Heart left ventricle (tissue), 16 donors: ENCODE measurements around the gene IFI27L2. TPM values are rescaled to one million over a fixed set of nuclear protein-coding genes. Genes with fewer than 3 reads are reported as not detected.

Experiments used
- ATAC-seq, 4 donors: fragments of 200-7000 bp; cut with Tn5 transposase; one replicate each; pipeline ENCODE4 v1.9.1; 2020 to 2022; ENCODE audit warnings: moderate library complexity in 4 of 4, mild to moderate bottlenecking in 3 of 4, moderate number of reproducible peaks in 1 of 4
- DNase-seq, 5 donors: peaks; one replicate each; pipeline ENCODE4 v3.0.0-alpha.2; 2020
- H3K27ac ChIP-seq, 12 donors: fragments of 200-600 bp; sonication (generic) in 4 of 12; one replicate each; pipeline versions ENCODE4 v1.5.0 to v1.8.0; 2016 to 2022; ENCODE audit warnings: mild to moderate bottlenecking in 2 of 12
- H3K27me3 ChIP-seq, 9 donors: fragments of 200-600 bp; sonication (generic) in 2 of 9; one replicate each; pipeline versions ENCODE4 v1.5.1 to v1.8.0; 2016 to 2022; ENCODE audit warnings: mild to moderate bottlenecking in 3 of 9
- H3K36me3 ChIP-seq, 9 donors: fragments of 200-600 bp; sonication (generic) in 2 of 9; one replicate each; pipeline versions ENCODE4 v1.5.0 to v1.8.0; 2018 to 2022; ENCODE audit warnings: mild to moderate bottlenecking in 2 of 9
- H3K4me1 ChIP-seq, 12 donors: fragments of 200-600 bp; sonication (generic) in 4 of 12; one replicate each; pipeline versions ENCODE4 v1.5.0 to v1.8.0; 2016 to 2022; ENCODE audit warnings: mild to moderate bottlenecking in 3 of 12
- H3K4me3 ChIP-seq, 12 donors: fragments of 200-600 bp; sonication (generic) in 4 of 12; one replicate each; pipeline versions ENCODE4 v1.5.0 to v1.8.0; 2017 to 2022; ENCODE audit warnings: mild to moderate bottlenecking in 9 of 12, moderate library complexity in 4 of 12
- H3K9me3 ChIP-seq, 12 donors: fragments of 200-600 bp; sonication (generic) in 4 of 12; one replicate each; pipeline versions ENCODE4 v1.5.0 to v1.8.0; 2016 to 2022; ENCODE audit warnings: mild to moderate bottlenecking in 1 of 12
- POLR2A ChIP-seq, 2 donors: fragments of 450-650 bp; IDR thresholded peaks; one replicate each; pipeline ENCODE4 v1.6.1; 2017; ENCODE audit warnings: antibody characterized with exemption in 2 of 2, mild to moderate bottlenecking in 2 of 2, moderate library complexity in 2 of 2
- WGBS, 4 donors: extraction: QIAGEN DNeasy Blood & Tissue Kit in 2 of 4; methylation state at CpG; one replicate each; pipeline versions ENCODE4 v1.1.5 to v1.1.7; 2013 to 2018; 5-methylcytosine and 5-hydroxymethylcytosine counted together
- intact Hi-C, 10 donors: fragments of 100-400 bp; cut with DNase I; formaldehyde crosslinking; loops; one replicate each; pipeline versions ENCODE4 v1.11.1 to v1.14.2; 2022
- polyA plus RNA-seq, 2 donors: library from polyadenylated mRNA; stranded (reverse); fragments of 200-250 nt; gene quantifications; one replicate each; pipeline ENCODE4 v1.2.3, GENCODE V29; 2013
- total RNA-seq, 9 donors: library from RNA; depleted of rRNA in 2 of 9; stranded (reverse); fragments of >200 nt in 2 of 9; fragmentation: NEBNext Ultra II Directional in 3 of 9; extraction: Animal tissue kit (Norgen Biotek cat#: 25700) in 3 of 9; gene quantifications; one replicate each; pipeline versions ENCODE4 v1.1.0 to v1.2.4, GENCODE V29; 2016 to 2023
- TF ChIP-seq, protein P1 (sequence below), 12 donors: fragments of 200-600 bp; sonication (generic) in 4 of 12; IDR thresholded peaks; one replicate each; pipeline versions ENCODE4 v1.5.0 to v1.8.0; 2018 to 2022; ENCODE audit warnings: antibody characterized with exemption in 12 of 12, mild to moderate bottlenecking in 5 of 12
- donor health status: ischemic (EF 13 %, LVEDD 7.1; RV severe dilation, severe dysfunction).
- donor health status: healthy with polysubstance abuse.
- donor health status: DM: no; HTN: yes; CAD: no.
- donor health status: DM: no; HTN: no; CAD: no.
- donor health status: ischemic (EF 25% LVEDD 6.9; RV normal size, moderate dysfunction).
- donor health status: ischemic (EF 25% LVEDD 5.7; RV mildly dilated, moderate dysfunction).
- donor health status: healthy.
- donor health status: DM: yes; HTN: yes; CAD: no.
- donor health status: ischemic (EF 35%, LVEDD 5.7; RV mildly dilated, moderate dysfunction).
- donor health status: nonischemic (EF 11% LVEDD 7.7; RV severe dilation, severe dysfunction).
- donor health status: DM: yes; HTN: yes; CAD: no.
- donor health status: PGD.
- donor health status: ischemic (EF 29% LVEDD 5.4; RV normal size, mild dysfunction).
- donor health status: nonischemic (EF 23%, LVEDD 6.1; RV moderate dilation, normal function).

IFI27L2 gene
- total and polyA plus RNA-seq, 11 donors = 44.8 to 102 (median 61.8) TPM

DNA sequence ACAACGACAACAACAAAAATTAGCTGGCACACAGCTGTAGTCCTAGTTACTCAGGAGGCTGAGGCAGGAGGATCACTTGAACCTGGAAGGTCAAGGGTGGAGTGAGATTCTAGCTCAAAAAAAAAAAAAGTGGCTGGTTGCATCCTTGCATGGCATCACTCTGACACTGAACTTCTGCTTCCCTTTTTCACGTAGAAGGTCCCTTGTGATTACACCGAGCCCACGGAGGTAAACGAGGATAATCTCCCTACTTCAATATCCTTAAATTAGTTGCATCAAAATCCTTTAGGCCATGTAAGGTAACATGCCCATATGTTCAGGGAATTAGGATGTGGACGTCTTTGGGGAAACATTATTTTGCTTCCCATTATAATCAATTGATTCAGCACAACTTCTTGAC, 40.7 kb upstream of the IFI27L2 start:
- no peak for DNase-seq
- Histone ChIP-seq H3K9me3 (no peaks in the 10 kb centered on the region), H3K36me3 (no peaks in the 10 kb centered on the region), H3K27ac (no peak overlapping the region), H3K4me3 (no peak overlapping the region), H3K4me1 (peaks cover 0 to 16% (median 10%) of the 10 kb centered on the region in 12 donors), H3K27me3 (peaks cover 0 to 19% (median 8%) of the 10 kb centered on the region in 9 donors)
- WGBS, 4 donors = 74 to 82% (median 81%) methylated on average over 6 of the region's 6 CpGs
- intact Hi-C loops = no loop called here
- TF ChIP-seq, protein P1, sequence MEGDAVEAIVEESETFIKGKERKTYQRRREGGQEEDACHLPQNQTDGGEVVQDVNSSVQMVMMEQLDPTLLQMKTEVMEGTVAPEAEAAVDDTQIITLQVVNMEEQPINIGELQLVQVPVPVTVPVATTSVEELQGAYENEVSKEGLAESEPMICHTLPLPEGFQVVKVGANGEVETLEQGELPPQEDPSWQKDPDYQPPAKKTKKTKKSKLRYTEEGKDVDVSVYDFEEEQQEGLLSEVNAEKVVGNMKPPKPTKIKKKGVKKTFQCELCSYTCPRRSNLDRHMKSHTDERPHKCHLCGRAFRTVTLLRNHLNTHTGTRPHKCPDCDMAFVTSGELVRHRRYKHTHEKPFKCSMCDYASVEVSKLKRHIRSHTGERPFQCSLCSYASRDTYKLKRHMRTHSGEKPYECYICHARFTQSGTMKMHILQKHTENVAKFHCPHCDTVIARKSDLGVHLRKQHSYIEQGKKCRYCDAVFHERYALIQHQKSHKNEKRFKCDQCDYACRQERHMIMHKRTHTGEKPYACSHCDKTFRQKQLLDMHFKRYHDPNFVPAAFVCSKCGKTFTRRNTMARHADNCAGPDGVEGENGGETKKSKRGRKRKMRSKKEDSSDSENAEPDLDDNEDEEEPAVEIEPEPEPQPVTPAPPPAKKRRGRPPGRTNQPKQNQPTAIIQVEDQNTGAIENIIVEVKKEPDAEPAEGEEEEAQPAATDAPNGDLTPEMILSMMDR (IDR thresholded peaks at IDR 0.05) = no peak
- TF ChIP-seq POLR2A (IDR thresholded peaks at IDR 0.05) = no peak
- ATAC-seq = no peak

DNA sequence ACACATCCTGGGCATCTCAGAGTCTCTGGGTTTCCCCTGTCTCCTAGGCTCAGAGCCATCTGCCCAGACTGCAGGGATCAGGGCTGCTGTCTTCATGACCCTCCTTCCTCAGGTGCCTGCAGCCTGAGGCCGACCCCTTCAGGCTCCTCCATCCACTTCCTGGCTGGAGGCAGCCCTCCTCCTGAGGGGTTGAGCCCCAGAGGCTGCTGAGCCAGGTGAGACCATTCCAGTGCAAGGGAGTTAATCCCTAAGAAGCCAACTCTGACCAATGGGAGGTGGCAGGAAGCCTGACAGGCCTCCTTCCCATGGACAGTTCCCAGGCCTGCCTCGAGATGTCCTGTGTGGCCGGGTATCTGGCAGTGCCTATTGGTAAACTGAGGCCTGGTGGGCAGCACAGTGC, 36.3 kb upstream of the IFI27L2 start:
- H3K27me3 ChIP-seq = peaks cover 0 to 14% (median 9%) of the 10 kb centered on the region in 9 donors
- ATAC-seq = peak in 1 of 4 donors; percentile 39
- peaks cover 0 to 13% (median 4%) of the 10 kb centered on the region in 12 donors for H3K4me1 ChIP-seq
- no peak for DNase-seq
- WGBS, 4 donors = 57 to 88% (median 82%) methylated on average over 1 to 3 of the region's 3 CpGs
- H3K4me3 ChIP-seq = no peak overlapping the region
- intact Hi-C loops = no loop called here
- no peaks in the 10 kb centered on the region for H3K9me3 ChIP-seq
- no peak overlapping the region for H3K27ac ChIP-seq
- TF ChIP-seq POLR2A (IDR thresholded peaks at IDR 0.05) = no peak
- TF ChIP-seq, protein P1 (IDR thresholded peaks at IDR 0.05) = no peak
- no peaks in the 10 kb centered on the region for H3K36me3 ChIP-seq

DNA sequence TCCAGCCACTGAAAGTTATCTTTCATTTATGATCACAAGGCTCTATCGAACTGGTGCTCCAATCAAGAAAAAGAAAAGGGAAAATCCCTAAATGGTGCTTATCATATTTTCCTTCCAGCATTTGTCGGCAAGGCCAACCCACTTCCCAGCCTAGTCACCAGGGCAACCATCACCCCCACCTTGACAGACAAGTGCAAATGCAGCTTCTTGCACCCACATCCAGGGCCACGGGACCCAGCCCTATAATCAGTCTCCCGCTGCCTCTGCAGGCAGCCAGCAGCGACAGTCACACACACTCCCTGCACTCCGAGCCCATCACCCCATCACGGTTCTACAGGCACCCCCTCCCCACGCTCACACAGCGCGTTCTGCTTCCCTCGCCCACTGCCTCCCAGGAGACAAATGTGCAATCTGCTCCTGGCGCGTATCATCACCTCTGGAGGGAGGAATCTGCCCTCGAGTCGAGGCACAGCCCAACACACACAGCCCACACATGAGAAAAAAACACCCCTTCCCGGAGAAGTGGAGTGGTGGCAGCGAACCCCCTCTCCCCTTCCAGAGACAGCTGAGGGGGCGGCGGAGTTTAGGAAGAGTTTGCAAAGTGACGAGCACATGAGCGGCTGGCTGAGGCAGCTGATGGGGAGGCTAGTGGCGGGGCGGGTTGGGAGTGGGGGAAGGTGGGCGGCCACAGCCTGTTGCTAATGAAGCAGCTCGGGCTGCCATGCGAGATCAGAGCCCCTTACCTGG, 35.5 kb upstream of the IFI27L2 start:
- Histone ChIP-seq H3K27me3 (peaks cover 0 to 13% (median 9%) of the 10 kb centered on the region in 9 donors), H3K4me3 (no peak overlapping the region), H3K27ac (no peak overlapping the region), H3K9me3 (no peaks in the 10 kb centered on the region), H3K36me3 (no peaks in the 10 kb centered on the region), H3K4me1 (peaks cover 0 to 13% (median 4%) of the 10 kb centered on the region in 12 donors)
- no peak for ATAC-seq
- DNase-seq = no peak
- intact Hi-C loops = no loop called here
- whole genome bisulfite sequencing, 4 donors = 37 to 60% (median 42%) methylated on average over 22 to 26 of the region's 26 CpGs
- TF ChIP-seq, protein P1 (IDR thresholded peaks at IDR 0.05) = no peak
- no peak for TF ChIP-seq POLR2A (IDR thresholded peaks at IDR 0.05)

- H3K9me3 ChIP-seq = no peaks in the 10 kb centered on the region
- peaks cover 0 to 13% (median 9%) of the 10 kb centered on the region in 9 donors for H3K27me3 ChIP-seq
- no peak for ATAC-seq
- H3K4me1 ChIP-seq = peaks cover 0 to 13% (median 4%) of the 10 kb centered on the region in 12 donors
- no peak overlapping the region for H3K27ac ChIP-seq
- H3K36me3 ChIP-seq = no peaks in the 10 kb centered on the region
- WGBS, 4 donors = 72 to 81% (median 80%) methylated on average over 5 of the region's 5 CpGs
- TF ChIP-seq, protein P1 (IDR thresholded peaks at IDR 0.05) = no peak
- no peak for TF ChIP-seq POLR2A (IDR thresholded peaks at IDR 0.05)
- intact Hi-C loops = no loop called here
- DNase-seq = no peak
- H3K4me3 ChIP-seq = no peak overlapping the region
Measured at GRCh38 chr14:94163796-94164195, 34.4 kb upstream of the IFI27L2 start.
